Astrocyte of the cerebellum (primary cell): ENCODE data around the gene KRT28.

ENCODE experiments used
- DNase-seq: peaks from one replicate; pipeline ENCODE4 v3.0.0-alpha.2; 2011; ENCODE audit warnings: low read depth
- H3K4me3 ChIP-seq: 2 replicates; pipeline ENCODE4 v1.5.1; 2011; ENCODE audit warnings: mild to moderate bottlenecking, low read depth, low read length, moderate library complexity
- in situ Hi-C: cut with HindIII; loops from 2 replicates; pipeline ENCODE4 v1.10.0; 2017; ENCODE audit warnings: low sequenced_read_pairs
- TF ChIP-seq, protein P1 (sequence below): IDR thresholded peaks from 2 replicates; pipeline ENCODE4 v1.5.1; 2012; ENCODE audit warnings: low read length, low read depth, moderate library complexity, mild to moderate bottlenecking; ENCODE audit errors: missing control alignments

The KRT28 gene

DNA sequence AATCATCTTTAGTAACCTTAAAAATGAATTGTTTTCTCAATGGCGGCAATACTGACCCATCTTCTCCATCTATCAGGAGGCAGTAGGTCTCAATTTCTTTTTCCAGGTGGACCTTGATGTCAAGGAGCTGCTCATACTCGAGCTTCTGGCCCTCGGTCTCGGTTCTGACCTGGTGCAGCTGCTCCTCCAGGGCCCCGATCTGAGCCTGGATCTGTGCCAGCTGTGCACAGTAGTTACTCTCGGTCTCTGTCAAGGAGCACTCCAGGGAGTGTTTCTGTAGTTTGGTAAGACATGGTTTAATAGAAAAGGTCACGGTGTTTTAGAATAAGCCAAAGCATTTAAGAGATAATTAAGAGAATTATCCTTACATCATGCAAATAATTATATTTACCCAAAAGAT lies 22.3 kb downstream of the KRT28 start:
- TF ChIP-seq, protein P1, sequence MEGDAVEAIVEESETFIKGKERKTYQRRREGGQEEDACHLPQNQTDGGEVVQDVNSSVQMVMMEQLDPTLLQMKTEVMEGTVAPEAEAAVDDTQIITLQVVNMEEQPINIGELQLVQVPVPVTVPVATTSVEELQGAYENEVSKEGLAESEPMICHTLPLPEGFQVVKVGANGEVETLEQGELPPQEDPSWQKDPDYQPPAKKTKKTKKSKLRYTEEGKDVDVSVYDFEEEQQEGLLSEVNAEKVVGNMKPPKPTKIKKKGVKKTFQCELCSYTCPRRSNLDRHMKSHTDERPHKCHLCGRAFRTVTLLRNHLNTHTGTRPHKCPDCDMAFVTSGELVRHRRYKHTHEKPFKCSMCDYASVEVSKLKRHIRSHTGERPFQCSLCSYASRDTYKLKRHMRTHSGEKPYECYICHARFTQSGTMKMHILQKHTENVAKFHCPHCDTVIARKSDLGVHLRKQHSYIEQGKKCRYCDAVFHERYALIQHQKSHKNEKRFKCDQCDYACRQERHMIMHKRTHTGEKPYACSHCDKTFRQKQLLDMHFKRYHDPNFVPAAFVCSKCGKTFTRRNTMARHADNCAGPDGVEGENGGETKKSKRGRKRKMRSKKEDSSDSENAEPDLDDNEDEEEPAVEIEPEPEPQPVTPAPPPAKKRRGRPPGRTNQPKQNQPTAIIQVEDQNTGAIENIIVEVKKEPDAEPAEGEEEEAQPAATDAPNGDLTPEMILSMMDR, result no peak
- DNase-seq, result no peak
- in situ Hi-C loops, result no loop called here
- no peak overlapping the region for H3K4me3 ChIP-seq

DNA sequence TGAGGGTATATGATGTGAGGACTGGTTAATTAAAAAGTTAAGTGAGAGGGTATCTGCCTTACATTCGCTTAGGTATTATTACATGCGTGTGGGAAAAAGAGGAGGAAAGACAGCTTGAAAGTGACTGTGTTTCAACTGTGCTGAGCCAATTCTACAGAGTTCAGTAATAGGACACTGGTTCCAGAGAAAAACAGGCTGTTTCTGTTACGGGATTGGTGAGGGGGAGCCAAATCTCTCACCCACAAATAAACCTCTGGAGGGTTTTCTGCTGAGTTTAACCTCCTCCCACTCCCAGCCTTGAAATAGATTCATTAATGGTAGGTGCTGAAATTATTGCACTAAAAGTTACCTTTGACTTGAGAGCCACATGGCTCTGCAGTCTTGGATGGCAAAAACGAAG lies 23.8 kb downstream of the KRT28 start:
- in situ Hi-C loops, result no loop called here
- TF ChIP-seq, protein P1, result no peak
- DNase-seq, result no peak
- H3K4me3 ChIP-seq, result no peak overlapping the region

DNA sequence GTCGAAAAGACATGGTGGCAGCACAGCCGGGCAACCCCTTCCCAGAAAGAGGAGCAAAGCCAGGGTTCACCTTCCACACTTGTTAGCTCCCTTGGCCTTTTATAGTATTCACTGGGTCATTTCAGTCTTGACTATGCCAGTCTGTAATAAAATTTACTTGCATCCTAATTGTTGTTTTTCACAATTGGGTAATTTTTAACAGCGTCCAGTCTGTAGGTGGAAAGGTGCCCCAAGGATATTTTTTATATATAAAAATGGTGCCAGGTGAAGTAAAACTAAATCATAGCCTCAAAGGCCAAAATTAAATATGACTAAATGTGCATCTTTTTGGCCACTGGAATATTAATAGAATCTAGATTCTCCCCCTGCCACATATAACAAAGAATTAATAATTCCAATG lies 27.7 kb downstream of the KRT28 start, which contains the start of gene KRT26:
TSS of gene KRT26 (minus strand) at position 101 of the 400 bp plus-strand sequence. CDS start at position 13, 88 bp downstream.
- H3K4me3 ChIP-seq, result no peak within 1 kb of the TSS
- DNase-seq, result no peak
- TF ChIP-seq, protein P1, result no peak
- in situ Hi-C loops, result no loop called here

DNA sequence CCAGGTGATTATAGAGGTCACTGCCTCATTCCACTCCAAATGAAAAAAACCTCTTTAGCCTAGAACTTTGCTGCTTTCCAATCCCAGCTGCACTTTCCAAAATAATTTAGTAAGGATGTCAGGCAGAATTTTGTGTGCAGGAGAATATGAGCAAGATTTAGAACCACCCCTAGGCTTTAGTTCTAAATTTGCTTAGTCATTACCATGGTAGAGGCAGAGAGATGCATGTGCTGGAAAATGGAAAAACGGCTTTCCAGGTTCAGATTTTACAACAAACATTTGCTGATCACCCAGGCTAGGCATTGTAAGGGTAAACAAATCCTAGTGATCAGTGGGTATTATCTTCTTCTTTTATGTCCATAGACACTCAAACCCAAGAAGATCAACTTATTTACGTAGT lies 34.1 kb downstream of the KRT28 start:
- DNase-seq, result no peak
- H3K4me3 ChIP-seq, result no peak overlapping the region
- TF ChIP-seq, protein P1, result no peak
- in situ Hi-C loops, result no loop called here

DNA sequence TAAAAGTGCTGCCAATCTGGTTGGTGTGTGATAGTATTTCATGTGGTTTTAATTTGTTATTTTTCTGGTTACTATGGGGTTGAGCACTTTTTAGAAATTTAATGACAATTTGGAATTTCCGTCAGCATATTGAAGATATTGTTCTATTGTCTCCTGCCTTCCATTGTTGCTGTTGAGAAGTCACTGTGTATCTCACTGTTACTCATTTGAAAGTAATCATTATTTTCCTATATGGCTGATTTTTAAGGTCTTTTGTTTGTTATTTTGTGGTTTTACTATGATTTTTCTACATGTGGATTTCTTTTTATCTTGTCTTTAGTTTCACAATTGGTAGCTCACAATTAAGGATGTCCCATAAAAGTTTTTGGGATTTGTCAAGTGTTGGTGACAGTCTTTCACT lies 36.0 kb downstream of the KRT28 start:
- no peak overlapping the region for H3K4me3 ChIP-seq
- TF ChIP-seq, protein P1, result no peak
- in situ Hi-C loops, result no loop called here
- DNase-seq, result no peak

DNA sequence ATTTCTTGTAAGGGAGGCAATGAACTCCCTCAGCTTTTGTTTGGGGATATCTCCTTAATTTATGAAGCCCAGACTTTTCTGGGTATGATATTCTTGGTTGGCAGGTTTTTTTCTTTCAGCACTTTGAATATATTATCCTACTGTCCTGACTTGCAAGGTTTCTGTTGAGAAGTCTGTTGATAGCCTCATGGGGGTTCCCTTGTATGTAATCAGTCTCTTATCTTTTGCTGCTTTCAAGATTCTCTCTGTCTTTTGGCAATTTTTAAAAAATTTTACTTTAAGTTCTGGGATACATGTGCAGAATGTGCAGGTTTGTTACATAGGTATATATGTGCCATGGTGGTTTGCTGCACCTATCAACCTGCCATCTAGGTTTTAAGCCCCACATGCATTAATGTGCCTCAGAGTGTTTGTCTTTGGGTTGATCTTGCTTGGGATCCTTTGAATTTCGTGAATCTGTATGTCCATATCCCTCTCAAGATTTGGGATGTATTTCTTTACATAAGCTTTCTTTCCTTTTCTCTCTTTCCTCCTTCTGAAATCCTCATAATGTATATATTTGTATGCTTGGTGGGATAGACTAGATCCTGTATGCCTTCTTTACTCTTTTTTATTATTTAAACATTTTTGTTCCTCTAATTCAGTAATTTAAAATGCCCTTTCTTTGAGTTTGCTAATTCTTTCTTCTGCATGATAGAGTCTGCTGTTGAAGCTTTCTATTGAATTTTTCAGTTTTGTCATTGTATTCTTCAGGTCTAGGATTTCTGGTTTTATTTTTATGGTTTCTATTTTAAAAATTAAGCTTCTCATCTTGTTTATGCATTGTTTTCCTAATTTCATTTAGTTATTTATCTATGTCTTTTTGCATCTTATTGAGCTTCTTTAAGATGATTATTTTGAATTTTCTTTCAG lies 39.4 kb downstream of the KRT28 start:
- in situ Hi-C loops, result no loop called here
- no peak overlapping the region for H3K4me3 ChIP-seq
- no peak for DNase-seq
- TF ChIP-seq, protein P1, result no peak
